Measurements from ENCODE around the gene SUPT4H1. TPM values are rescaled to one million over a fixed set of nuclear protein-coding genes. Genes with fewer than 3 reads are reported as not detected.

Gene SUPT4H1
- total RNA-seq, 4 donors from 2014 or later = 34.5 to 38.0 (median 35.2) TPM

GRCh38 chr17:58380207-58381123 lies 28.5 kb upstream of the SUPT4H1 start:
- WGBS, 2 donors = 86 to 88% methylated on average over 5 of the region's 5 CpGs
- H3K27me3 ChIP-seq = no peaks in the 10 kb centered on the region
- TF ChIP-seq POLR2A (IDR thresholded peaks at IDR 0.05) (no peak), EP300 (IDR thresholded peaks at IDR 0.05) (no peak), CTCF (IDR thresholded peaks at IDR 0.05) (no peak)
- H3K4me1 ChIP-seq = no peaks in the 10 kb centered on the region
- DNase-seq (ENCODE audit: low spot score in 2 of 2) = no peak
- no peak overlapping the region for H3K4me3 ChIP-seq
- no peaks in the 10 kb centered on the region for H3K36me3 ChIP-seq
- H3K9me3 ChIP-seq = no peaks in the 10 kb centered on the region
- H3K27ac ChIP-seq = no peak overlapping the region

GRCh38 chr17:58379511-58379824 lies 27.5 kb upstream of the SUPT4H1 start:
- H3K4me1 ChIP-seq = no peaks in the 10 kb centered on the region
- no peak overlapping the region for H3K4me3 ChIP-seq
- 72 to 74% methylated on average over 3 of the region's 3 CpGs for WGBS, 2 donors
- no peak for DNase-seq (ENCODE audit: low spot score in 2 of 2)
- TF ChIP-seq EP300 (IDR thresholded peaks at IDR 0.05) = no peak
- no peaks in the 10 kb centered on the region for H3K36me3 ChIP-seq
- no peaks in the 10 kb centered on the region for H3K27me3 ChIP-seq
- no peak overlapping the region for H3K27ac ChIP-seq
- no peaks in the 10 kb centered on the region for H3K9me3 ChIP-seq

- Histone ChIP-seq H3K4me3 (no peak overlapping the region), H3K36me3 (no peaks in the 10 kb centered on the region), H3K27me3 (no peaks in the 10 kb centered on the region), H3K9me3 (no peaks in the 10 kb centered on the region), H3K27ac (no peak overlapping the region), H3K4me1 (no peaks in the 10 kb centered on the region)
- 60 to 64% methylated on average over 8 of the region's 8 CpGs for whole genome bisulfite sequencing, 2 donors
- TF ChIP-seq EP300 (IDR thresholded peaks at IDR 0.05) (no peak), POLR2A (IDR thresholded peaks at IDR 0.05) (no peak), CTCF (IDR thresholded peaks at IDR 0.05) (no peak)
- DNase-seq (ENCODE audit: low spot score in 2 of 2) = no peak
These were observed 26.9 kb upstream of the SUPT4H1 start for GRCh38 chr17:58378733-58379510.

- DNase-seq (ENCODE audit: low spot score in 2 of 2) = no peak
- H3K27me3 ChIP-seq = no peaks in the 10 kb centered on the region
- H3K4me3 ChIP-seq = no peak overlapping the region
- 77 to 78% methylated on average over 5 of the region's 5 CpGs for WGBS, 2 donors
- no peaks in the 10 kb centered on the region for H3K36me3 ChIP-seq
- H3K4me1 ChIP-seq = no peaks in the 10 kb centered on the region
- TF ChIP-seq POLR2A (IDR thresholded peaks at IDR 0.05) = no peak
- TF ChIP-seq CTCF (IDR thresholded peaks at IDR 0.05) = no peak
- TF ChIP-seq EP300 (IDR thresholded peaks at IDR 0.05) = no peak
- no peak overlapping the region for H3K27ac ChIP-seq
- H3K9me3 ChIP-seq = no peaks in the 10 kb centered on the region
These were observed 25.7 kb upstream of the SUPT4H1 start for GRCh38 chr17:58377661-58378060.

- TF ChIP-seq CTCF (IDR thresholded peaks at IDR 0.05) (no peak), EP300 (IDR thresholded peaks at IDR 0.05) (no peak), POLR2A (IDR thresholded peaks at IDR 0.05) (no peak)
- H3K9me3 ChIP-seq = no peaks in the 10 kb centered on the region
- WGBS, 2 donors = 59 to 63% methylated on average over 3 of the region's 3 CpGs
- no peaks in the 10 kb centered on the region for H3K27me3 ChIP-seq
- no peaks in the 10 kb centered on the region for H3K4me1 ChIP-seq
- no peak overlapping the region for H3K4me3 ChIP-seq
- H3K36me3 ChIP-seq = no peaks in the 10 kb centered on the region
- DNase-seq (ENCODE audit: low spot score in 2 of 2) = no peak
- H3K27ac ChIP-seq = no peak overlapping the region
These were observed 25.1 kb upstream of the SUPT4H1 start for GRCh38 chr17:58377093-58377601.
